IPS DF 6.9 (cell line): ENCODE measurements around the gene STAT6.
A peak's percentile ranks its signal among the peaks of the same experiment; 100 is the strongest.
"Not testable (repeated sequence)": the region's sequence is repeated elsewhere in the genome, so short reads cannot be mapped to it uniquely, and the experiment has no call there.

ENCODE experiments used
- DNase-seq: peaks from one replicate; pipeline ENCODE4 v3.0.0-alpha.2; 2013; ENCODE audit warnings: low read depth, low spot score
- H3K27ac ChIP-seq: one replicate; pipeline ENCODE4 v1.5.1; 2013; ENCODE audit warnings: low read length, control low read depth
- H3K27me3 ChIP-seq: 2 replicates; pipeline ENCODE4 v1.6.1; 2013; ENCODE audit warnings: mild to moderate bottlenecking, low read length; ENCODE audit not compliant: control insufficient read depth, insufficient read depth
- H3K36me3 ChIP-seq: 2 replicates; pipeline ENCODE4 v1.6.1; 2013; ENCODE audit warnings: low read length; ENCODE audit not compliant: control insufficient read depth, insufficient read depth
- H3K4me1 ChIP-seq: 2 replicates; pipeline ENCODE4 v1.6.1; 2013; ENCODE audit warnings: low read length; ENCODE audit not compliant: control insufficient read depth, insufficient read depth
- H3K4me3 ChIP-seq: 2 replicates; pipeline ENCODE4 v1.5.1; 2013; ENCODE audit warnings: mild to moderate bottlenecking, low read length
- H3K9me3 ChIP-seq: 2 replicates; pipeline ENCODE4 v1.6.1; 2013; ENCODE audit warnings: low read length, inconsistent platforms; ENCODE audit not compliant: control insufficient read depth, insufficient read depth
- WGBS: extraction: QIAGEN DNeasy Blood & Tissue Kit; methylation state at CpG from one replicate; pipeline ENCODE4 v1.1.7; 2013; ENCODE audit warnings: mixed read lengths, missing lambda C conversion rate; ENCODE audit not compliant: insufficient read length, insufficient coverage; 5-methylcytosine and 5-hydroxymethylcytosine counted together

STAT6 gene

DNA sequence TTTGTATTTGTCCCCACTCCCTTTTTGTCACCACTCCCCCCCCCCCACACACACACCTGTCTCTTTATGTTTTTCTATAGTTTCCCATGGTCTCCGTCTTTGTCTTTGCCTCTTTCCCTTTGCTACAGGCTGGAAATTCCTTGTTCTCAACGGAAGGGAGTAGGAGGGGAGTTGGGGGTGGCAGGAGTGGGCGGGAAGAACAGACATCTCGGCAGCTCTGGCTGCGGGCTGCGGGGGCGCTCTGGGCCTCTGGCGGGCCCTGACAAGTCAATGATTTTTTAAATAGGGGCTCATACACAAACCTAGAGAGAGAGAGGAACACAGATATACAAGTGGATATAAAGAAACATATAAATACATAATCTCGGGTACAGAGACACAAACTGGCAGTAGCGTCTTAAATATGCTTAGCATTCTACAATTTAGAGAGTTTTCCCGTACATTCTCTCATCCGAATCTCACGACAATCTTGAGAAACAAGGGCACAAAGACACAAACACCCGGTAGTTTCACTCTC is 24.6 kb downstream of the STAT6 start:
- no peak for DNase-seq
- no peak overlapping the region for H3K27ac ChIP-seq
- no peaks in the 10 kb centered on the region for H3K36me3 ChIP-seq
- H3K9me3 ChIP-seq = no peaks in the 10 kb centered on the region
- H3K4me1 ChIP-seq = peaks cover 3% of the 10 kb centered on the region
- H3K27me3 ChIP-seq = no peaks in the 10 kb centered on the region
- peak overlapping the region; percentile 38; the same call in 1 of the 2 replicates for H3K4me3 ChIP-seq
- WGBS = no CpG with 5 or more reads among the region's 14 CpGs

DNA sequence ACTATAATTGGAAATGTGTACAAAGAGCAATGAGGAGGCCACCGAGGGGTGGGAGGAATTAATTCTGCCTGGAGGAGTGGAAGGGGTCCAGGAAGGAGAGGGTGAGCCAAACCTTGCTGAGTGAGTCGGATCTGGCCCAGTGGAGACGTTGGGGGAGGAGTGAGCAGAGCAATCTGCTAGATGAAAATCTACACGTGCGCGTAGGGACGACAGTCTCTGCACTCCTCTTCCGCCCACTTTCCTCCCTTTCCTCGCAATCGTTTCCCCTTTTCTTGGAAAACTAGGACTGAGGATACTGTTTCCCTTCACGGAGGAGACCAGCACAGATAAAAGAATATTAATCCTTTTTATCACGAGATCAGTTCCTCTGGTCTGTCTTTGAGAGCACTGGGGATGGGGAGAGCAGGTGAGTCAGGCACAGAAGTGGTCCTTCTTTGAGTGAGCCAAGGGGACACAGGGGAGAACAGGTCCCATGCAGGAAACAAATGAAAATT is 25.1 kb downstream of the STAT6 start:
- WGBS = no CpG with 5 or more reads among the region's 12 CpGs
- Histone ChIP-seq H3K4me3 (peak overlapping the region; percentile 38; the same call in 1 of the 2 replicates), H3K4me1 (peaks cover 3% of the 10 kb centered on the region), H3K27ac (no peak overlapping the region), H3K36me3 (no peaks in the 10 kb centered on the region), H3K9me3 (no peaks in the 10 kb centered on the region), H3K27me3 (no peaks in the 10 kb centered on the region)
- no peak for DNase-seq

DNA sequence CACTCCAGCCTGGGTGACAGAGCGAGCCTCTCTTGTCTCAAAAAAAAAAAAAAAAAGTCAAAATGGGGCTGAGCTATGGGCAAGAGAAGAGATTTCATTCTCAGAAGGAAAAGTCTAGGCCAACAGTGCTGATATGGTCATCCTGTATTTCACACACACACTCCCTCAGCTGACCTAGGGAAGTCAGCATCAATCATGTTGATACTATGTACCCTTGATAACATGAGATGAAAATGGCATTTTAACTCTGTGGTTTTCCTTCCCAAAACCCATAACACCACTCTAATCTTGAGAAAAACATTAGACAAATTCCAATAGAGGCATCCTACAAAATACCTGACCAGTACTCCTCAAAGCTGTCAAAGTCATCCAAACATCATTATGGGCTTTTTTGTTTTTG is 30.3 kb downstream of the STAT6 start:
- WGBS = no CpG with 5 or more reads among the region's 1 CpG
- Histone ChIP-seq H3K36me3 (no peaks in the 10 kb centered on the region; the same call in 1 of the 2 replicates), H3K27ac (no peak overlapping the region), H3K9me3 (no peaks in the 10 kb centered on the region), H3K4me3 (no peak overlapping the region), H3K27me3 (no peaks in the 10 kb centered on the region), H3K4me1 (peaks cover under 1% of the 10 kb centered on the region; the same call in 1 of the 2 replicates)
- DNase-seq = no peak

DNA sequence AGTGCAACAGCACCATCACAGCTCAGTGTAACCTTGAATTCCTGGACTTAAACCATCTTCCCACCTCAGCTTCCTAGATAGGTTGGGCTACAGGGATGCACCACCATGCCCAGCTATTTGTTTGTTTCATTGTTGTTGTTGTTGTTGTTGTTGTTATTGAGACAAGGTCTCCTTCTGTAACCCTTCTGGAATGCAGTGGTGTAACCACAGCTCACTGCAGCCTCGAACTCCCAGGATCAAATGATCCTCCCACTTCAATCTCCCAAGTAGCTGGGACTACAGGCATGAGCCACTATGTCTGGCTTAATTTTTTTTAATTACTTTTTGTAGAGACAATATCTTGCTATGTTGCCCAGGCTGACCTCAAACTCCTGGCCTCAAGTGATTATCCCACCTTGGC is 31.3 kb downstream of the STAT6 start:
- Histone ChIP-seq H3K36me3 (no peaks in the 10 kb centered on the region; the same call in 1 of the 2 replicates), H3K27ac (no peak overlapping the region), H3K9me3 (no peaks in the 10 kb centered on the region), H3K4me3 (no peak overlapping the region), H3K4me1 (no peaks in the 10 kb centered on the region), H3K27me3 (no peaks in the 10 kb centered on the region)
- WGBS = no CpG with 5 or more reads among the region's 1 CpG
- no peak for DNase-seq

DNA sequence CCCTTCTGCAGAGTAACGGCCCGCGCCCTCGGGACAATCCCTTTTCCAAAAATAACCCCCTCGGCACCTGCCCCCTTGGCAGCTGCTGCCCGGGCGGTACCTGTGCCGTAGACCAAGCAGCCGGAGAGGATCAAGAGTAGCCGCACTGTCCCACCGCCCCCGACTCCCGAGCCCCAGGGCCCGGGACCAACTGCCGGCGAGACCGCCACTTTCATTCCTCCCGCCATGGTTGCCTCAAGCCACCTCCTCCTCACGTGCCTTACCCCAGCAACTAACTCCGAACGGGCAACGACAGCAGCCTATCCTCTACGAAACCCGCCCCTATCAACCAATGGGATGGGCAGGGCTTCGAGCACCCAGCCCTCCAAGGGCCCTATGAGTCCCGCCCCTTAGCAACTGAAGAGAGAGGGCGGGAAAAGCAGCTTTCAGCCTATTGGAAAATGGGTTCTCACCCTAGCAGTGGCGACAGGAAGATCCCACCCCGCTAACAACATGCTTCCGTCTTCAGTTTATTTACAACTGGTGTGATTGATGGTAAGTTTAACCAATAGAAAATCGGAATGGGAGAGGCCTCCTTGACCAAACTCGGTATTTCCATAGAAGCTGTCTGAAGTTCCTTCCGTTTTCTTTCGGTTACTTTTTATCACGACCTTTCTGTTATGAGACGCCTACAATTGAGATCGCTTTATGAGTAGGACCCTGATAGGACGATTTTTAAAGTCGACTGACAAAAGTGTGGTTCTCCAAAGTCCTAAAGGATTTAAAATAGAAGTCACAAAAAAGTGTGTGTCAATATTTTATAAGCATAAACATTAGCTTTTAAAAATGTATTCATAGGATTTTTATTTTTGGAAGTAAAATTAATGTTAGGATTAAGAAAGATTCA is 32.4 kb downstream of the STAT6 start, which contains the start of gene NEMP1:
Gene NEMP1, minus strand, starts transcription at position 273 of the 886 bp plus-strand sequence. Its CDS starts 46 bp downstream, at position 227.
- Histone ChIP-seq H3K27ac (no peak within 1 kb of the TSS), H3K4me3 (peak within 1 kb of the TSS; percentile 66)
- WGBS = no CpG with 5 or more reads among the region's 39 CpGs

GRCh38 chr12:57073566-57074450 is 37.4 kb downstream of the STAT6 start:
- not testable (repeated sequence) for H3K27ac ChIP-seq, H3K36me3 ChIP-seq, H3K9me3 ChIP-seq, H3K4me1 ChIP-seq, H3K4me3 ChIP-seq, DNase-seq, H3K27me3 ChIP-seq
- no CpG with 5 or more reads among the region's 6 CpGs for WGBS

More for the DNA sequence above, 32.4 kb downstream of the STAT6 start, which contains the start of gene NEMP1:
- Histone ChIP-seq H3K36me3 (no peaks in the 10 kb centered on the region; the same call in 1 of the 2 replicates), H3K27me3 (no peaks in the 10 kb centered on the region), H3K9me3 (no peaks in the 10 kb centered on the region), H3K4me1 (no peaks in the 10 kb centered on the region)
- DNase-seq = peak; percentile 100

DNA sequence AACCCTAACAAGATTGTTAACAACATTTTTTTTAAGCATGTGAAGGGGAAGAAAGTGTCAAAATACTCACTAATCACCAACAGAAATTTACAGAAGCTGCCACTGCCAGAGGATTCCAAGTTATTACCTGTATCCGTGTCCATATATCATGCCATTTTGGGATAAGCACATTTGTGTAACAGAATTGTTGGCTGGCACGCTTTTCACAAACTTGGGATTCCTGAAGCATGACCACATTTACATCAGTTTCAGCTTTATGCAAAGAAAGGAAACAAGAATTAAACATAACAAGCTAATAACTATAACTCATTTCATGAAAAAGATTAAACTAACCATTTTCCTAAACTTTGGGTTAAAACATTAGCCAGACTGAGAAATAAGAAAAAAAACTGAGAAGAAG is 38.5 kb downstream of the STAT6 start:
- no peak overlapping the region for H3K27ac ChIP-seq

GRCh38 chr12:57069523-57069922 is 41.6 kb downstream of the STAT6 start:
- no peak for DNase-seq
- no peaks in the 10 kb centered on the region for H3K27me3 ChIP-seq
- no peak overlapping the region for H3K27ac ChIP-seq
- WGBS = no CpG with 5 or more reads among the region's 3 CpGs
- no peaks in the 10 kb centered on the region for H3K9me3 ChIP-seq
- no peaks in the 10 kb centered on the region for H3K4me1 ChIP-seq
- peaks cover 10% of the 10 kb centered on the region; the same call in 1 of the 2 replicates for H3K36me3 ChIP-seq
- no peak overlapping the region for H3K4me3 ChIP-seq

More for the DNA sequence above, 38.5 kb downstream of the STAT6 start:
- Histone ChIP-seq H3K27me3 (no peaks in the 10 kb centered on the region), H3K4me1 (no peaks in the 10 kb centered on the region), H3K4me3 (no peak overlapping the region), H3K36me3 (peaks cover 4% of the 10 kb centered on the region; the same call in 1 of the 2 replicates), H3K9me3 (no peaks in the 10 kb centered on the region)
- no CpG with 5 or more reads among the region's 2 CpGs for WGBS
- DNase-seq = no peak

DNA sequence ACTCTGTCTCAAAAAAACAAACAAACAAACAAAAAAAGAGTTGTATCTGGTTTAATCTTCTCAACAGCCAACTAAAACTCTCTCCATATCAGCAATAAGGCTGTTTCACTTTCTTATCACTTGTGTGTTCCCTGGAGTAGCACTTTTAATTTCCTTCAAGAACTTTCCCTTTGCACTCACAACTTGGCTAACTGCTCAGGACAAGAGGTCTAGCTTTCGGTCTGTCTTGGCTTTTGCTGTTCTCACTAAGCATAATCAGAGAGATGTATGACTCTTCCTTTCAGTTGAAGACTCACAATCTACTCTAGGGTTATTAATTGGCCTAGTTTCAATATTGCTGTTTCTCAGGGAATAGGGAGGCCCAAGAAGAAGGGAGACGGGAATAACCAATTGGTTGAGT is 44.9 kb downstream of the STAT6 start:
- Histone ChIP-seq H3K4me1 (no peaks in the 10 kb centered on the region), H3K27ac (no peak overlapping the region), H3K27me3 (no peaks in the 10 kb centered on the region), H3K4me3 (no peak overlapping the region), H3K9me3 (no peaks in the 10 kb centered on the region), H3K36me3 (peaks cover 17% of the 10 kb centered on the region; the same call in 1 of the 2 replicates)
- DNase-seq = no peak
- no CpG with 5 or more reads among the region's 2 CpGs for WGBS
